ENCODE measurements around the gene PCMTD2.
"Not testable (repeated sequence)": the region's sequence is repeated elsewhere in the genome, so short reads cannot be mapped to it uniquely, and the experiment has no call there.

PCMTD2 gene

DNA sequence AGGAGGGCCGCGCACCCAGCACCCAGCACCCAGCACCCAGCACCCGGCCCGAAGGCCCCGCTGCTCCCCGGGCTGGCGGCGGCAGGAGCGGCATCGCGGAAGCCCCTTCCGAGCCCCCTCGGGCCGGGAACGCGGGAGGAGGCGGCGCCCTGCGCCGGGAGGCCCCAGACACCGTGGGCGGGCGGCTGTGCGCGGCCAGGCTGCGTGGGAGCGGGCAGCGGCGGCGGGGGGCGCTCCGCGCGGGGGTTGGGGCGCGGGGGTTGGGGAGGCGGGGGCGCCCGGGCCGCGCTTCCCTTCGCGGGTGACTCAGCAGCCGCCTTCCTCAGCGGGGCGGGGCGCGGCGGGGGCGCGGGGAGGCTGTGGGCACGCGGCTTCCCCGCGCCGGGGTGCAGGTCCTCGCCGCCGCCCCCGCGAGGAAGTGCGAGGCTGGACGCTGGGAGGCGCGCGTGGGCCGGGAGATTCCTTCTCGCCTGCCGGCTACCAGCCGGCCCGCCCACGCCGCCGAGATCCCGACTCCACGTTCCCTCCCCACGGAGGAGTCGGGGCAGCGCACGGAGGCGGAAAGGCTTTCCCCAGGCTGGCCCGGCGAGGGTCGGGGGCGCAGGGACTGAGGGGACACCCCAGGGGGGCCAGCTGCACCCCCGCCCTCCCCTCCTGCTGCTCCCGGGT, 61.0 kb downstream of the PCMTD2 start:
- TF ChIP-seq, protein P1, sequence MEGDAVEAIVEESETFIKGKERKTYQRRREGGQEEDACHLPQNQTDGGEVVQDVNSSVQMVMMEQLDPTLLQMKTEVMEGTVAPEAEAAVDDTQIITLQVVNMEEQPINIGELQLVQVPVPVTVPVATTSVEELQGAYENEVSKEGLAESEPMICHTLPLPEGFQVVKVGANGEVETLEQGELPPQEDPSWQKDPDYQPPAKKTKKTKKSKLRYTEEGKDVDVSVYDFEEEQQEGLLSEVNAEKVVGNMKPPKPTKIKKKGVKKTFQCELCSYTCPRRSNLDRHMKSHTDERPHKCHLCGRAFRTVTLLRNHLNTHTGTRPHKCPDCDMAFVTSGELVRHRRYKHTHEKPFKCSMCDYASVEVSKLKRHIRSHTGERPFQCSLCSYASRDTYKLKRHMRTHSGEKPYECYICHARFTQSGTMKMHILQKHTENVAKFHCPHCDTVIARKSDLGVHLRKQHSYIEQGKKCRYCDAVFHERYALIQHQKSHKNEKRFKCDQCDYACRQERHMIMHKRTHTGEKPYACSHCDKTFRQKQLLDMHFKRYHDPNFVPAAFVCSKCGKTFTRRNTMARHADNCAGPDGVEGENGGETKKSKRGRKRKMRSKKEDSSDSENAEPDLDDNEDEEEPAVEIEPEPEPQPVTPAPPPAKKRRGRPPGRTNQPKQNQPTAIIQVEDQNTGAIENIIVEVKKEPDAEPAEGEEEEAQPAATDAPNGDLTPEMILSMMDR (conservative IDR thresholded peaks at IDR 0.05): peak; percentile 50
- H3K27ac ChIP-seq: not testable (repeated sequence)

DNA sequence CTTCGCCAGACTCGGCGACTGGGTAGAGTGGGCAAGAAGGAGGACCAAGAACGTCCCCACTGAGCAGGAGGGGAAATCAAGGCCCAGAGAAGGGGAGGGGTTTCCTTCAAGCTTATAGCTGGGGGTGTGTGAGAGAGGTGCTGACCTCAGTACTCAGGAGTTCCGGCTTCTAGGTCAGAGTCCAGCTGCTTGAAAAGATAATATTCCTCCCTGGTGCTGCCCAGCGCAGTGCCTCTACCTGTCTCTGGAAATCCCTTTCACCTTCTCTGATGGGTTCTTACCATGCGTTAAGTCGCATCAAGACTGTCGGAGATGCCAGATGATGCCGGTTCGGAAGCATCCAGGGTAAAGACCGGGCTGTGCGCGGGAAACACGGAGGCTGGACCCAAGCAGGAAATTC, 61.8 kb downstream of the PCMTD2 start:
- H3K27ac ChIP-seq: not testable (repeated sequence)

GRCh38 chr20:64318056-64318455, 62.5 kb downstream of the PCMTD2 start:
- not testable (repeated sequence) for H3K27ac ChIP-seq

DNA sequence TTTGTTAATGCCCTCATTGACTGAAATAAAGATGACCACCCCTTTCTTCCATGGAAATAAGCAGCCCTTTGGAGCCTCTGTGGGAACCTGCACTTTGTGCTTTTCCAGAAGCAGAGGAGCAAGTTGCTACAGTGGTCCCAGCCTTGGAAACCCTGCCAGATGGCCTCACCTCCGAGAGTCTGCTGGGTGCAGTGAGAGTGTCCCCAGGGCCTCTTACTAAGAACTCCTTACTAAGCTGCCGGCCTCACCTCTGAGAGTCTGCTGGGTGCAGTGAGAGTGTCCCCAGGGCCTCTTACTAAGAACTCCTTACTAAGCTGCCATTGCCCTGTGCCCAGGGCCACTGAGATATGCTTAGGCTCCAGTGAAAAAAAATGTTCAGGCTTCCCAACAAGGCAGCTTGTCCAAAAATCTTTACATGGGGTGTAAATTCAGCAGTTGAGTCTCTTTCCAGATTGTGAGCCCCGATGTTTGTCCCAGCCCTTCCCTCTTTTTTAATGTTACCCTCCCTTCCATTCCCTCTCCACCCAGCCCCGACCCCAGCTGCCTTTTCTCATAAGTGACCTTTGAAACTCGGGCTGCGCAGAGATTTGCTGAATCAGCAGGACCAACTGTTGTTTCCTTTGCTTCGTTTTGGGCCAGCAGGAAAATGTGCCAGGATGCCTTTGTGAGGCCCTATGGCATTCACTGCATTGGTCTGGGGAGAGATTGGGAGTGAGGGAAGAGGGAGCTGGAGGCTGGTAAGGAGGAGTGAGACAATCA, 66.7 kb downstream of the PCMTD2 start:
- not testable (repeated sequence) for H3K27ac ChIP-seq
